ENCODE measurements around the gene TBC1D21.

The TBC1D21 gene

GRCh38 chr15:73862276-73862675 is 11.1 kb upstream of the TBC1D21 start:
- DNase-seq: no peak

- DNase-seq: no peak
Measured at GRCh38 chr15:73865379-73865778, 8.0 kb upstream of the TBC1D21 start.

- DNase-seq: no peak
Measured at GRCh38 chr15:73865904-73866303, 7.5 kb upstream of the TBC1D21 start.

GRCh38 chr15:73866481-73866880 is 6.9 kb upstream of the TBC1D21 start:
- no peak for DNase-seq

- DNase-seq: no peak
Measured at GRCh38 chr15:73866881-73867410, 6.4 kb upstream of the TBC1D21 start.

- no peak for DNase-seq
Measured at GRCh38 chr15:73867426-73867825, 5.9 kb upstream of the TBC1D21 start.

GRCh38 chr15:73867956-73868355 is 5.4 kb upstream of the TBC1D21 start:
- no peak for DNase-seq

GRCh38 chr15:73869216-73869995 is 4.0 kb upstream of the TBC1D21 start:
- no peak for DNase-seq

GRCh38 chr15:73870700-73871408 is 2.5 kb upstream of the TBC1D21 start:
- DNase-seq: no peak

- DNase-seq: no peak
Measured at GRCh38 chr15:73872346-73872745, 1.0 kb upstream of the TBC1D21 start.

GRCh38 chr15:73873889-73874511 is 636 bp downstream of the TBC1D21 start:
- no peak for DNase-seq

GRCh38 chr15:73879426-73879825 is 6.1 kb downstream of the TBC1D21 start:
- DNase-seq: no peak

- no peak for DNase-seq
Measured at GRCh38 chr15:73881579-73882320, 8.4 kb downstream of the TBC1D21 start.

GRCh38 chr15:73882761-73883419 is 9.5 kb downstream of the TBC1D21 start:
- DNase-seq: no peak

GRCh38 chr15:73884159-73884558 is 10.8 kb downstream of the TBC1D21 start:
- no peak for DNase-seq

GRCh38 chr15:73885954-73886700 is 12.8 kb downstream of the TBC1D21 start:
- no peak for DNase-seq

- no peak for DNase-seq
Measured at GRCh38 chr15:73886717-73887345, 13.5 kb downstream of the TBC1D21 start.

- DNase-seq: no peak
Measured at GRCh38 chr15:73887481-73887880, 14.1 kb downstream of the TBC1D21 start.

GRCh38 chr15:73888224-73889041 is 15.1 kb downstream of the TBC1D21 start:
- no peak for DNase-seq
